LHCN-M2 (cell line): Measurements from ENCODE around the gene HIVEP3. TPM values are rescaled to one million over a fixed set of nuclear protein-coding genes. Genes with fewer than 3 reads are reported as not detected.

Source experiments
- DNase-seq: peaks from one replicate; pipeline ENCODE4 v3.0.0-alpha.2; 2012; ENCODE audit warnings: low read depth
- total RNA-seq: library from RNA; depleted of rRNA; stranded (reverse); fragments of >200 nt; gene quantifications from 2 replicates; pipeline ENCODE4 v1.2.3, GENCODE V29; 2014

HIVEP3 gene
- total RNA-seq, 1 experiment from 2014 or later, result 2.1 TPM

DNA sequence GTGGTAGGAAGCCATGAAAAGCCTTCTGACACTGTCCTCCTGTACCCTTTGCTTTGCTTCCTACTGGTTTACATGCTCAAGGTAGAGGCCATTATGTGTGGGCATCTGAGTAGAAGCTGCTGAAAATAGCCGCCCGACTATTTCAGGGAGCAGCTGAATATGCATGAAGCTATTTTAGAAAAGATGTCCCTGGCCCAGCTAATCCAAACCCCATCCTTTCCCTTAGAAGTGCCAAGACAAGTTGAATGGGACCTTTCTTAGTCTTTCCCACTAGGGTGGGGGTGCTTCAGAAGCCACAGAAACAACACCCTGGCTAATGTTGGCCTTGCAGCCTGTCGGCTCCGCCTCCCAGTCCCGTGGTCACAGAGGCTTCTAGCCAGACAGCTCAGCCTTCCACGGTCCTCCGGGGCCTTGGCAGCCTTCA, 229.2 kb downstream of the HIVEP3 start:
- no peak for DNase-seq

- DNase-seq, result no peak
Measured at GRCh38 chr1:41689139-41689538, 229.6 kb downstream of the HIVEP3 start.

- DNase-seq, result no peak
Measured at GRCh38 chr1:41687007-41687406, 231.7 kb downstream of the HIVEP3 start.

- peak; percentile 76 for DNase-seq
Measured at GRCh38 chr1:41683681-41684500, 234.8 kb downstream of the HIVEP3 start.

- DNase-seq, result peak; percentile 46
Measured at GRCh38 chr1:41682845-41683625, 235.7 kb downstream of the HIVEP3 start.

DNA sequence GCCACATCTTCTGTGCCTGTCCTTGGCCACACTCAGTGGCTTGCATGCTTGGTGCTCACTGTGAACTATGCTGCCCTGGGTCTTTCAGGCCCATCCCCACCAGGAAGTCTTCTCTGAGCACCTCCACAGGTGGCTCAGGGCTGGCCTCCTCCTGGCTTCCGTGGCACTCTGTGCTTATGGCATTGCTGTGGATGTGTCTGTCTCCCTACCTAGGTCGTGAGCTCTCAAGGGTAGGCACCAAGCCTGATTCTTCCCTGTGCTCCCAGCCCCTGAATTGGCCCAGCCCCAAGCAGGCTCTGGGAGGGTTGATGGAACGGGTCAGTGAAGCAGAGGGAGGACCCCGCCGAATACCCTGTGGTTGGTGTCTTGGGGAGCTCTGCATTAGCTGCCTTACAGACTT, 236.6 kb downstream of the HIVEP3 start:
- DNase-seq, result no peak

- no peak for DNase-seq
Measured at GRCh38 chr1:41681331-41682098, 237.2 kb downstream of the HIVEP3 start.

GRCh38 chr1:41679994-41680393, 238.7 kb downstream of the HIVEP3 start:
- DNase-seq, result no peak

DNA sequence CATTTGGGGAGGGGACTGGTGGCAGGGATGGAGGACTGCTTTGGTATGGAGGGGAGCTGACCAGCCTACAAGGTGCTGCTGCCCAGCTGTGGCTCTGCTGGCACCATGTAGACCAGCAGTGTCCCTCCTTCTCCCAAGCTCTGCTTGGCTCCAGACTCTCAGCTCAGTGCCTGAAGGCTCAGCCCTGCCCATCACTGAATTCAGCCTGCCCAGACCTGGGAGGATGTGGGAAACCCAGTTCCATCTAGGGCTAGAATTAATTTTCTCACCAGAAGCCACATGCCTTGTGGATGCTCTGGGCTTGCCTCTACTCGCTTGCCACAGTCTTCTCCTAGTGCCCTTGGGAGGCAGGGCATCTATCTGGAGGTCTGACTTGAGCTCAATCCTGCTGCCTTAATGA, 239.2 kb downstream of the HIVEP3 start:
- DNase-seq, result no peak

GRCh38 chr1:41678111-41678878, 240.4 kb downstream of the HIVEP3 start:
- DNase-seq, result peak; percentile 72

DNA sequence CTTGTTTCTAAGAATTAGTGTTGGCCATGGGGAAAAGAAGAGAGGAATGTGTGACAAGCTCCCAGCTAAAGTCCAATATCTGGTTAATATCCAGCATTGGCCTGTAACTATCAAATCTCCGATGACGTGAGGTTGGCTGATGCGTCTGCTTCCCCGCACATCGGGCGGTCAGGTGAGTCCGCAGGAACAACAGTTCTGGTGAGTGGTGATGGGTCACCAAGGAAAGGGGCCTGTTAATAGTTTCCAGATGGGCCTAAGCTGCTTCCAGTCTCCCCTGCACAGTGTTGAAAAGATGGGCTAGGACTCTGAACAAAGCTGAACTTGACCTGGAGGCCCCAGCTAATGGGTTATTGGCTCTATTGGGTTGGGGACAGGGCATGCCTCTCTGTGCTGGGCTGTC, 241.1 kb downstream of the HIVEP3 start:
- DNase-seq, result no peak

- no peak for DNase-seq
Measured at GRCh38 chr1:41675401-41675800, 243.3 kb downstream of the HIVEP3 start.

DNA sequence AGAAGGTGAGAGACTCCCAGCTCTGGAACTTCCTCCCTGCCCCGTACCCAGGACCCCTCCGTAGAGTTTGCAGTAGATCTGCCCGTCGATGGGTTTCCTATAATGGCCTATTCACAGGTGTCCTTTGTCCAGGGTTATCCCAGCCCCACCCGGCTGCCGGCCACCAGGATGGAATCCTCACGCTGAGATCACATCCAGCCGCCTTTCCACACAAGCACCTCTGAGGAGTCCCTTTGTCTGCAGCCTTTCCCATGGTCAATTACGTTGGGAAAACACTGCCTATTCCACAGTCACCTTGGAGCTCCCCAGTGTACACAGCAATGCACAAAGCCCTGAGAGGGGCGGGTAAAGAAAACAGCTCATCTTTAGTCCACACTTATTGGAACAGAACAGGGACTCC, 244.2 kb downstream of the HIVEP3 start:
- DNase-seq, result no peak

- no peak for DNase-seq
Measured at GRCh38 chr1:41673806-41674205, 244.9 kb downstream of the HIVEP3 start.

DNA sequence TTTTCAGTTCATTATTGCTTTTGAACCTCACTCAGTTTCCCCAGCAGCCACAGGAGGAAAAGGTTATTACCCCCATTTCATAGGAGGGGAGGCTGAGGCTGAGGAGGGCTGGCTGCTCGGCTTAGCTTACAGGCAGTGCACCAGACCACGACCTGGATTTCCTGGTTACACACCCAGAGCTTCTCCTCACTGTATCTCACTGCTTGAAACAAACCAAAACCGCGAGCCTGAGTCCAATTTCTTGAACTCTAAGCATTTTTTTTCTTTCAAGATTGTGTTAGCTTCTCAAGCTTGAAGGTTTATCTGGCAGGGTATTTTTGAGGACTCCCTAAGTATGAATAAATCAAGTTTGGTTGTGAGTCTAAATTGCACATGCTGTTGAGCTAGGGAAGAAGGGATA, 245.3 kb downstream of the HIVEP3 start:
- DNase-seq, result no peak

DNA sequence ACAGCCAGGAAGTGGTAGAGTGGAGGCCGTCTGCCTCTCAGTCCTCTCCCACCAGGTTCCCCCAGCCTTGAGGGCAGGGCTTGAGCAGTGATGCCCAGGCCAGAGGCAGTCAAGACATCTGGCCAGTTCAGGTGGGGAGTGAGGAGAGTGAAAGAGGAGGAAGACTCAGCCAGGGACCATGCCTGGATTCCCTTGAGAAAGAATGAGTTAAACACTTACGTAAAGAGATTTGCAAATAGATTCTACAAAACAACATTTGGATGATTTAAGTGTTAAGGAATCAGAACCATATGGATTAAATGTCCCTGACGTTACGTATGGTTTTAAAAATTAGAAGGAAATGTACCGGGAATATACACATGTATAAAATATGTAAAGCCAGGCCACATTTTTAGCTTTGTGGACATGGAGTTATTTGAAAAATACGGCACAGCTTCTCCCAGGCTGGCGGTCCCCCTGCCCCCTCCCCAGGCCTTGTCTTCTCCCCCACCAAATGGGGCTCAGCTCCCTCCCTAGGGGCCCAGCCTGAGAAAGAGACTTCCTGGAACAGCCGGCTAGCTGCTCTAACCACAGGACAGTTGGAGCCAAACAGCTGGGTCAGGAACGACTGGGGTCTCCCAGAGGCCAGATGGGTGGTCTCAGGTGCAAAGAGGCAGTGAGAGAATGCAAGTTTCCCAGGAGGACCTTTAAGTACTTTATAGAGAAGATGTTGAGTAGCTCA, 245.9 kb downstream of the HIVEP3 start:
- peak; percentile 53 for DNase-seq

DNA sequence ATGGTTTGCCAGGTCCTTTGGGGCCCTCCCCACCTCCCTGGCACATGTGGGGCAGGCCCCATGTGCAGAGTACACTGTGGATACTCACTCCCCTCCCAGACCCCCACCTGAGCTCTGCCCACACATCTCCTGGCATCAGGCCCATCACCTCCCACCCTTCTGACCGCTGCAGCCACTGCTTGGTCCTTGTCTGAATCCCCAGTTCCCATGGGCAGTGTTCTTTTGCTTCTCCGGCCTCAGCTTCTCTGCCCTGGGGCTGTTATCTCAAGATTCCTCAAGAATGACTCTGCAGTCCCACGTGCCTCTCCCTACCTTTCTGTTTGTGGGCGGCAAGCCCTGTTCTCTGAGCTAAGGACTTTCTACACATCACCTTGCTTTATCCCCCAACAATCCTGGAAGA, 246.5 kb downstream of the HIVEP3 start:
- DNase-seq, result no peak

GRCh38 chr1:41671116-41671755, 247.5 kb downstream of the HIVEP3 start:
- DNase-seq, result no peak

DNA sequence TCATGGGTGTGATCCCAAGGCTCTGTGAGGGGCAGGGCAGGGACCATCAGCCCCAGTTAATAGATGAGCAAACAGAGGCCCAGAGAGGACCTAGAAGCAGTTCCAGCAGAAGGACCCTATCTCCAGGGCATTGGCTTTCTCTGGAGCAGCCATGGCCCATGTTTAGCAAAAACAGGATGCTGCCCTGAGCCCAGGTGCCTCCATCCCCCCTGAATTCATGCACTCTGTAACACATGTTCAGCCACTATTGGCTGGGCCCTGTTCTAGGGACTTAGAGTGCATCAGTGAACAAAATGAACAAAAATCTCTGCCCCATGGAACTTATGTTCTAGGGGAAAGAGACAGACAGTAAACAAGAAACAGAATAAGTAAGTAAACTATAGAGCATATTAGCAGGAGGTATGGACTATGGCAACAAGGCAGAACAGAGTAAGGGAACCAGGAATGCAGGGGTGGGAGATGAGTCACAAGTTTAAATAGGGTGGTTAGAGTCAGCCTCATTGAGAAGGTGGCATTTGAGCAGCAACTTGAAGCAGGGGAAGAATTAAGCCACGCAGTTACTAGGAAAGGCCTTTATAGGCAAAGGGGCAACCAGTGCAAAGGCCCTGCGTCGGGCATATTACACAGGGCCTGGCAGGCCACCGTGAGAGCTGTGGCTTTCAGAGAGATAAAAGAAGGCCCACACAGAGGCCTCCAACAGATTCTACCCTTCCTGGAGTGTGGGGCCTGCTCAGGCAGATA, 248.3 kb downstream of the HIVEP3 start:
- DNase-seq, result peak; percentile 72
